ENCODE measurements around the gene PTPN14.

DNA sequence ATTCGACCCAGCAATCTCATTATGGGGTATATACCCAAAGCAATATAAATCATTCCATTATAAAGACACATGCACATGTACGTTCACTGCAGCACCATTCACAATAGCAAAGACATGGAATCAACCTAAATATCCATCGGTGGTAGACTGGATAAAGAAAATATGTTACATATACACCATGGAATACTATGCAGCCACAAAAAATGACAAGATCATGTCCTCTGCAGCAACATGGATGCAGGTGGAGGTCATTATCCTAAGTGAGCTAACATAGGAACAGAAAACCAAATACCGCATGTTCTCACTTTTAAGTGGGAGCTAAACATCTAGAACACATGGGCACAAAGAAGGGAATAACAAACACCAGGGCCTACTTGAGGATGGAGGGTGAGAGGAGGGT lies 115.5 kb downstream of the PTPN14 start:
- TF ChIP-seq POLR2AphosphoS5 (IDR thresholded peaks at IDR 0.05; ENCODE audit: low read depth) (no peak), GABPA (IDR thresholded peaks at IDR 0.05; ENCODE audit: low read depth) (no peak), SPI1 (IDR thresholded peaks at IDR 0.05; ENCODE audit: borderline replicate concordance, low read depth) (no peak)
- TF ChIP-seq, protein P1, sequence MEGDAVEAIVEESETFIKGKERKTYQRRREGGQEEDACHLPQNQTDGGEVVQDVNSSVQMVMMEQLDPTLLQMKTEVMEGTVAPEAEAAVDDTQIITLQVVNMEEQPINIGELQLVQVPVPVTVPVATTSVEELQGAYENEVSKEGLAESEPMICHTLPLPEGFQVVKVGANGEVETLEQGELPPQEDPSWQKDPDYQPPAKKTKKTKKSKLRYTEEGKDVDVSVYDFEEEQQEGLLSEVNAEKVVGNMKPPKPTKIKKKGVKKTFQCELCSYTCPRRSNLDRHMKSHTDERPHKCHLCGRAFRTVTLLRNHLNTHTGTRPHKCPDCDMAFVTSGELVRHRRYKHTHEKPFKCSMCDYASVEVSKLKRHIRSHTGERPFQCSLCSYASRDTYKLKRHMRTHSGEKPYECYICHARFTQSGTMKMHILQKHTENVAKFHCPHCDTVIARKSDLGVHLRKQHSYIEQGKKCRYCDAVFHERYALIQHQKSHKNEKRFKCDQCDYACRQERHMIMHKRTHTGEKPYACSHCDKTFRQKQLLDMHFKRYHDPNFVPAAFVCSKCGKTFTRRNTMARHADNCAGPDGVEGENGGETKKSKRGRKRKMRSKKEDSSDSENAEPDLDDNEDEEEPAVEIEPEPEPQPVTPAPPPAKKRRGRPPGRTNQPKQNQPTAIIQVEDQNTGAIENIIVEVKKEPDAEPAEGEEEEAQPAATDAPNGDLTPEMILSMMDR (IDR thresholded peaks at IDR 0.05; ENCODE audit: insufficient read depth, low read length), result no peak
